Activated CD4-positive, CD25-positive, alpha-beta regulatory T cell treated with anti-CD3 and anti-CD28 coated beads, Interleukin-2, amount 50 U/mL, for 16 hours (primary cell): ENCODE measurements around the gene AMOTL2.

Source experiments
- DNase-seq: peaks from one replicate; pipeline ENCODE4 v3.0.0-alpha.2; 2020; ENCODE audit warnings: low read depth, low spot score

The AMOTL2 gene

DNA sequence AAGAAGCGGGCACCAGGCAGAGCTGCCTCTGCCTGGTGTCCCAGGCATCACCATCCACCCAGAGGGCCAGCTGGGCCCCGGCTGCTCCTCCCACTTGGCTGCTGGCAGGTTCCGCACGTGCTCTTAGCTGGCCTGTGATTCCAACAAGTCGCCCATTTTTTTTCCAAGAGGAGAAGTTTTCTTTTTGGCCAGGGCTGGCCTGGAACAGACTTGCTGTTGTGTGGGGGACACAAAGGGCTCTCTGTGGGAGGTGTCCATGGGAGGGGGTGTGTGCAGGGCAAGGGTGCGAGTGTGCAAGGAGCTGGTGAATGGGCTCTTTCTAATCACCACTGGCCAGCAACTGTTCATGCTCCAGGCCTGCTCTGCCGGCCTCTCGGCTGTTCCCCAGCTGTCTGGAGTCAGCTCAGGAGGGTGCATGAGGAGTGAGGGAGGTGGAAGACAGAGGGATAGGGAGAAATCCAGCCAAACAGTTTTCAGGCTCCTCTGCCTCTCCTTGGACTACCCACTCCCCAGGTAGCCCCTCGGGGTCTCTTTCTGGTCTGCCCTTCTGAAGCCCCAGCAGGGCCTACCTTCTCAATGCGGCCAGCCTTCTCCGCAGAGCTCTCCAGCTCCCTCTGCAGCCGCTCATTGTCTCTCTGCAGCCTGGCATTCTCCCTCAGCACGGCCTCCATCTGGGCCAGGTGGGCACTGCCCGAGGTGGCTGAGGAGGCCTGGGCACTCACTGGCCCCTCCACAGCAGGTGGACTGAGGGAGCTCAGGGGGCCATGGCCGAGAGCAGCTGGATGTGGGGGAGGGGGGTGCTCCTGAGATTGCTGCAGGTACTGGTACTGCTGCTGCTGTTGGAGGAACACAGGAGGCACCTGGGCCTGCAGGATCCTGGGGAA is 7.1 kb downstream of the AMOTL2 start:
- DNase-seq: no peak

DNA sequence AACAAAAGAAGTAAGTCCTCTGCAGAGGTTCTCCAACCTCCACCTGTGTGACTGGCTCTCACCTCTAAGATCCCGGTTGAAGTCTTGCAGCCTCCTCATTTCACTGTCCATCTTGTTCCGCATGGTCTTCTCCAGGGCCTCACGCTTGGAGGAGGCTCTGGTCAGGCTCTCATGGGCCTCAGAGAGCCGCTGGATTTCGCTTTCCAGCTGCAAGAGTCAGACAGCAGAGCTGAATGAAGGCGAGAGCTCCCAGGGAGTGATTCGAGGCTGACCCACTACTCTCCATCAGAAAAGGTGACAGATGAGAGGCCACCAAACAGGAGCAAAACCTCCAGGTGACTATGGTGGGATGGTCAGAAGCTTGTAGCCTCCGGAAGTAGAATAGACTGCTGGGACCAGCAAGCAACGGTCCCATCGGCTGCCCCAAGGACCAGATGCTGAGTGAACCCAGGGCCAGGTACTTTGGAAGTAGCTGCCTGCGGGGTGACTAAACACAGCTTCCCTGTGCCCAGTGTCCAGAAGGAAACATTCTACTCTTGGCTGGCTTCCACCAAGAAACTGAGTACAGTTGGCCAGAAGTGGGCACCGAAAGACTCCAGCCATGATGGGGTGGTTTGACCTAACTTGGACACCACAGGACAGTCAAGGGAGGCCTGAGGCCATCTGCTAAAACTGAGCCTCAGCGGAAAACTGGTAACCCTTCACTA is 7.9 kb downstream of the AMOTL2 start:
- DNase-seq: no peak

DNA sequence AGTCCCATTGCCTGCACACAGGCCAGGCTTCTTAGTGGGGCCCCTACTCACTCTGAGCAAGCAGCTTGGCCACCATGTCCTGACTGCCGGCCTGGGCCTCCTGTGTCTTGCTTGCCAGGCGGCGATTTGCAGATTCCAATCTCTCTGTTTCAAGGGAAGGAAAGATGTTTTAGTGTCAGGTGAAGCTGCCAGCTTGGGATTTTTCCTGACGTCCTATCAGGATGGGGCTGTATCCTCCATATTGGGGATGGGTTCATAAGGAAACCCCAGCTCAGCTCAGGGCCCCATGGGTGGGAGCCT is 8.5 kb downstream of the AMOTL2 start:
- DNase-seq: no peak

DNA sequence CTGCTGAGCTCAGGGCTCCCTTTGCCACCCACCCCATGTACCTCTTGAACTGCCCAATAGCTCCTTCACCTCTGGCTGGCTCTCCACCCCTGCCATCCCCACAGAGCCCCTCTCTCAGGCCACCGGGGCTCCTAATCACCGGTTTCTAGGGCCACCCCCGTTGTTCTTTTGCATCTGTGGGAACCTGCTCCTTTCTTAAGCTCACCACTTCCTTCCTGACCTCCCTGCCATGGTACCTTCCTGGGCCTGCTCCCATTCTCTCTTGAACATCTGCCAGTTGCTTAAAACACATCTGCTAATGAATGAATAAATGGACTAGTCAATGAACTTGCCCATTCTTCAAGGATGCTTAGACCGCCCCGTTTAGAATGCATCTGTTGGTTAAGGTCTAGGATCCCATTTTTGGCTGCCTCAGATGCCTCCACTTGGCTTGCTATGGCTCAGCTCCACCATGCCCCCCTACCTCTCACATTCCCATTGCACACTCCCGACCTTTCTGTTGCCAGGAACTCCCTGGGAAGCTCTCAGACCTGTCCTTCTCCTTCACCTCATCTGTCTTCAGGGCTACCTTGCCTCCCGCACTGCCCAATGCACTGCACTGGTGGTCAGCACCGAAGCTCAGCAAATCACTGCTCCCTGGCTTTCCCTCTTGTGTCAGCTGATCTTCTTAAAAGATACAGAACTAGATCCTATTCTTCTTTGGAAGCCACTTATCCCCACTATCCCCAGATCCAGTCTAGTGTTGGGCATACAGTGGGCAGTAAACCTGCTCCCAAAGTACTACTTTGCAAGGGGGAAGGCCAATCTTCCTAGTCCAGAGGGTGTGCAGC is 9.1 kb downstream of the AMOTL2 start:
- no peak for DNase-seq

DNA sequence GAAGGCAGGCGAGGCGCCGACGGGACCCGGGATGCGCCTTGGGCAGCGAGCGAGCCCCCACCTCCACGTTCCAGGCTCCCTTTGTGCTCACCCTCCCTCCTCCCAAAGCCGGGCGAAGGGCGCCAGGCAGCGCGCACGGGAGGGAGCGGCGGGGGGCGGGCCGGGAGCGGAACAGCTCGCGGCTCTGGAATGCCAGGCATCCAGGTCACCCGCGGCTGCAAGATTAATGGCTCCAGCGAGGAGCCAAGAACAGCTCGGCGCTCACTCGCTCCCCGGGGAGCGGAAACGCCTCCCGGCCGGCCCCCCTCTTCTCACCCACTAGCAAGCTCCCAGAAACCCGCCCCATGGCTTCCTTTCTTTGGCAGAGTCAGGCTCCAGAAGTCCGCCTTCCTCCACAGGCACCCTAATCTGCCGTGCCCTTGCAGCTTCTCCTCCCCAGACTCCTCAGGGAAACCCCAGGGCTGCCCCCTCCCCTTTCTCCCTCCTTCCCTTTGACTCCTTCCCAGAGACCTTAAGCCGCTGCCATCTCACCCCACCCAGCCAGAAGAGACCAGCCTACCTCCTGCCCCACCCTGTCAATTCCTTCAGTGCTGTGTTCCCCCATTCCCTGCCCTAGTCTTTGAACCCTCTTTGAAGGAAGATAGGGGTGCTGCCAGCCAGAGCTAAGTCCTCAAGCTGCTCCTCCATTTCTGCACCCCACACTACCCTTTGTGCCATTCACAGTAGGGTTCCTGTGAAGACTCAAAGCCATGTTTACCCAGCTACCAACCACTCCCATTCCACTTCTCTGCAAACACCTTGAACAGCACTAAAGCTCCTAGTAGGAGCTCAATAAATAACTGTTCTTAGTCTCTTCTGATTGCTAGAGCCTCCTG is 9.9 kb downstream of the AMOTL2 start:
- no peak for DNase-seq

DNA sequence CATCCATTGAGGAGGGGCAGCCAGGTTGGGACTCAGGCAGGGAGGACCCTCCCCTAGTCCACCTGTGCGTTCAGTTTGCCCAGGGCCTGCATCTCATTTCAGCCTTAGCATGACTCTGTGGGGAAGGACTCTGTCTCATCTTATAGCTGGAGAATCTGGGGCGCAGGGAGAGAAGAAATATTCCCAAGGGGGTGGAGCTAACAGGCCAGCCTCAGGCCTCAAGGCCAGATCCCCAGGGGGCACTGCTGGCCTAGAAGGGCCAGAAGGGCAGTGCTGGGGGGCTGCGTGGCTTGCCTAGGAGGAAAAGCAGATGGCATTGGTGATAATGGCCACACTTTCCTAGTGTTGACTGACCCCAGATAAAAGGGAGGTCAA is 10.9 kb downstream of the AMOTL2 start:
- DNase-seq: no peak

DNA sequence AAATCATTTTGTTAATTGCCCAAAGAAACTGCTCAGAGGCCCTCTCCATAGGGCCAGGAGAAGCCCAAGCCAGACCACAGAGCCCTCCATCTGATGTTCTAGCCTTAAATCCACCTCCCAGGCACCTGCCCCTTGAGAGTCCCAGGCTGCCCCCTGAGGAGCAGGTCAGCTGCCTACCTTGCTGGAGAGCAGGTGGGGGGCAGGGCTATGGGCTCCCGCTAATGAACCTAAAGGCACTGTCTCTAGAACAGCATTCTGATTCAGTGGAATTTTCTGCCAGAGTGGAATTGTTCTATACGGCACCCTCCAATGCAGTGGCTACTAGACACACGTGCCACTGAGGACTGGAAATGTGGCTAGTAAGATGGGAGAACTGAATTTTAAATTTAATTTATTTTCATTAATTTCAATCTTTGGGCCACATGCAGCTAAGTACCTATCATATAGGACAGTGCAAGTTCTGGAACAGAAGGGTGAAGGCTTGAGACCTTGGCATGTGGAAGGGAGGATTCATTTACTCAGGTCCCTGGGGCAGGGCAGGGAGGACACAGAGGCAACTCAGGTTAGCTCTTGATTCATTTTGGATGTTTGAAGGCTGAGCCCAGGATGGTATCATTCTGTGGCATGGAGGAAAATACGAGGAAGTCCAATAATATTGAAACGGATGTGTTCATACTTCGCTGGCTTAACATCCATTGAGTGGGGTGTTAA is 11.4 kb downstream of the AMOTL2 start:
- no peak for DNase-seq

DNA sequence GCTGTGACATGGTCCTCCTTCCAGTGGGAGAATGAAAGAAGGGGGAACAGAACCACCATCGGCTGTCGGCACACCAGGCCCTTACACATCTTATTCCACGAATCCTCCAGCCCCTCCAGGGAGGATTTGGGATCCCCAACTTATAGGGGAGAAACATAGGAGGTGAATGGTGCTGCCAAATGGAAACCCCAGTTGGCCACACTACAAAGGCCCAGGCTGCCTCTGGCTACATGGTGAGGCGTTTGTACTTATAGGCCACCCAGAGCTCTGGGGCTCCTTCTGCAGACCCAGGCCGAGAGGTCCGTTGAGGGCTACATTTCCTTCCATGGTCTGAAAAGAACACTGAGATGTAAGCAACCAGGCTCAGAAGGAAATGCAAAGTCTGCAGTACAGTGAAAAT is 12.0 kb downstream of the AMOTL2 start:
- DNase-seq: no peak

DNA sequence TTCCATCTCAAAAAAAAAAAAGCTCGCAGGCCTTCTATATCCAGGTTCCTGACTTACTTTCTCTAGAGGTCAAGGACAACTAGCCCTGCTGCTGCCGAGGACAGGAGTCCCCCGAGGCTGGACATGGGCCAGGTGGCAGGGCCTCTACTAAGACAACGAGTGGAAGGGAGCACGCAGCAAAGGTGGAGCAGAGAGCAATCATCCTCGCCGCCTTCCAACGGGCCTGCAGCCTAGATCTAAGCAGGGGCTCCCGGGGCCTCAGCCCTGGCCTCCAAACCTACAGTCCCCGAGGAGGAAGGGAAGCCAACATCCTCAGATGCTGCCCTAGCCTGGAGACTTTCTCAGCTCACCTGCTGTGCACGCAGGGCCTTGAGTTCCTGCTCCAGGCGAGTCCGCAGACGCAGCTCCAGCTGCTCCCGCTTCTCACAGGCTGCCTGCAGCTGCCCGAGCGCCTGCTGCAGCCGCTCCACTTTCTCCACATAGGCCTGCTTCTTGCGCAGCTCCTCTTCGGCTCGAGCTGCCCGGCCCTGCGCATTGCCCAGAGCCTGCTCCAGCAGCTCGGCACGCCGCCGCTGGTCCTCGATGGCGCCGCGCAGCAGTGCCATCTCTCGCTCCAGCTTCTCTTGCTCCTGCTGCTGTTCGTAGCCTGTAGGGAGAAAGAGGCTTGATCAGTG is 12.9 kb downstream of the AMOTL2 start:
- no peak for DNase-seq

DNA sequence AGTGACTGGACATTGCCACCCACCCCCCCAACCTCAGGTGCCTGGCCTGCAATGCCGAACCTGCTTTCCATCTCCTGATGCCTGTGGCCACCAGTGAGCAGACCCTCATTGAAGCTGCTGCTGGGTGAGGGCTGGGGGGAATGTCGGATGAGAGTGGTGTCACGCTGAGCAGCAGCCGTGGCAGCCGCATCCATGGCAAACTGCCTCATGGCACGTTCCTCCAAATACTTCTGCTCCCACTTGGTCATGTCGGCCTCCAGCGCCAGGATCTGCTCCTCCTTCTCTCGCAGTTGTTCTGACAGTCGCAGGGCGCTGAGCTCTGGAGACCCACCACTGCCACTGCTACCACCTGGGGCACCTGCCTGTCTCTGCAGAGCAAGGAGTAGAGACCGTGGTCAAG is 14.2 kb downstream of the AMOTL2 start:
- no peak for DNase-seq

DNA sequence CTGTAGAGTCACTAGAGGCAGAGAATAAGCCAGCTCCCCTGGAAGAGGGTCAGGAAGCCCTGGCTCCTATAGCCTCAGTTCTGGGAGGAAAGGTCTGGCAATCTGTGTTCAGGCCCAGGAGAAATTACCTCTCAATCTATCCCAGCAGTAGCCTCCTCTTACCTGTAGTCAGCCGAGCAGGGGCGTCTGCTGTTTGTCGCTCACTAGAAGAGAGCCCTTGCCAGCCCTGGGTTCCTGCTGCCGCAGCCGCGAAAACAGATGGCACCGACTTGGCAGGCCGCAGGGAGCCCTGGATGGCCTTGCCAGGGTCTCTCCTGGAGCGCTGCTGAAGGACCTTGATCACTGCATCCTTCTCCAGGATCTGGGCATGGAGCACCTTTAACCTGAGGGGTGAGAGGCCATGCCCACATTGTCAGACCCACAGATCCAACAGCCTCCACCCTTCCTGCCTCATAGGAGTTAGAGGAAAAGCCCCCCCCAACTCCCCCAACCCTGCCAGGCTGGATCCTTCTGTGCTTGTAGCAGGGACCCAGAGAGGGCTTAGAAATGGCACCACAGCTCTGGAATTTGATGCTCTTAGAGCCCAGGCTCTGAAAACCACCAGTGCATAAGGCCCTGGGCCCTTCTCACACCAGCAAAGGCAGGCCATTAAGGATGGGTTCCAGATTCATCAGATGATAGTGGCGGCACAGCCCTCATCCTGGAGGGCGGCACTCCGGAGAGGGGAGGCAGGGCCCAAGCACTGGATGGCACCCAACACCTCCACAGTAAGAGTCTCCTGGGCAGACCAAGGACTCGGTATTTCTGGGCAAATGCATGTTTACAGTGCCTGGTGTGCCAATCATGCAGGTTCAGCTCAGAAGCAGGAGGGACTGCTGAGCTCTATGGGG is 14.9 kb downstream of the AMOTL2 start:
- no peak for DNase-seq

DNA sequence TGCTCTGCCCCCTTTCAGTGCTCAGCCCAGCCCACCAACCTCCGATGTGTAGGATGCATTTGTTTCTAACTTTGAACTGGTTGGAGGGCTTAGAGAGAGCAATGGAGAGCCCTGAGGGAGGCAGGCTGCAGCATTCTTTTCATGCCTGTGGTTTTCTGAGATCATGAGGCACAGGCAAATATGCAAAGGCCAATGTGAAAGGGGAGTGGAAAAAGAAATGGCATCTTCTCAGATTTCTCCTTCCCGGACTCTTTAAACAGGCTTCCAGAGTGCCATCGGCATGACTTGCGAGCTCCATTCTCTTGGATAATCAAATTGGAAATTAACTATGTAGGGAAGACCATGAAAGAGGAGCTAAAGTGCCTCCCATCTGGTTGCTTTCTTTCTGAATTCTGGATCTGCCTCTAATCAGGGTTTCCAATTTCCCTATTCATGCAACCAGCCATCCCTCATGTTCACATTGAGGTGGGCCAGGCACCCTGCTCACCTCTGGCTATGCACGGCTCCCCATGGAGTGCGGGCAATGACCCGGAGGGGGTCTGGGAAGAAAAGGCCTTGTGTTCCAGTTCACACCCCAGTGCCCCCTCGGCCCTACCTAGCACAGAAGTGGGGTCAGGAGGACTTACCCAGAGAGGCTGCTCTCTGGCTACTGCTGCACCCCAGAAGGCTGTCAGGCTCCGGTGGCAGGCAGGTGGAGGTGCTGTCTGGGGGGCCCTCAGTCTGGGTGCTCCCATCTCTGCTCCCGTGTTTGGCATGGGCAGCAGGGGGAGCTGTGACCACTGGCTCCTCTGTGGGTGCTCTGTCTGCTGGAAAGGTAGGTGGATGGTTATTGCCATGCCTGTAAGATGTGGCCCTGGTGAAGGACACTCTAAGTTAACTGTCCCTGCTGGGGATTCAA is 16.1 kb downstream of the AMOTL2 start:
- DNase-seq: no peak

DNA sequence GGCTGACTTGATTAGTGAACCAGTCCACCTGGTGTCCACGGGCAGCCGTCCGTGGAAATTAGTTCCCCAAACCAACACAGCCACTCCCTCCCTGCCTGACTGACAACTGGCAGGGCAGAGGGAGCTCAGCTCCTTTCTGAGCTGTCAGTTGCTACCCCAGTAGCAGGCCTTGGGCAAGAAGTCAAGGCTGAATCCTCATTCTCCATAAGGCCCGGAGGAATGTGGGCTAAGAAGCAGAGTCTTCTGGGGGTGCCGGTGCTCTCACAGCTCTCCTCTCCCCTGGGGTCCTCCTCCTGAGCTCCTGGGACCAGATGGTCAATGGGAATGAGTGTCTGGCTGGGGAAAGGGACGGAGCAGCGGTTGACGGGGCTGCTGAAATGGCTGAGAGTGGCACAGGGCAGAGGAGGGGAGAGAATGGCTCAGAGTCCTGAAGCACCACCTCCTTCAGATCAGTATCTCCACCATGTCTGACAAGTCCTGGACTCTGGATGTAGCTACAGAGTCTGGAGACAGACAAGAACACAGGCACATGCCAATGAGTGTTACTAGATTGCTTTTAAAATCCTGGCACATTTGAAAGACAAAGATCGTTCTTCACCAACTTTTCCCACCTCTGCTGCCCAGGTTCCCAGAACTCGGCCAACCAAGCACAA is 16.9 kb downstream of the AMOTL2 start:
- DNase-seq: no peak

DNA sequence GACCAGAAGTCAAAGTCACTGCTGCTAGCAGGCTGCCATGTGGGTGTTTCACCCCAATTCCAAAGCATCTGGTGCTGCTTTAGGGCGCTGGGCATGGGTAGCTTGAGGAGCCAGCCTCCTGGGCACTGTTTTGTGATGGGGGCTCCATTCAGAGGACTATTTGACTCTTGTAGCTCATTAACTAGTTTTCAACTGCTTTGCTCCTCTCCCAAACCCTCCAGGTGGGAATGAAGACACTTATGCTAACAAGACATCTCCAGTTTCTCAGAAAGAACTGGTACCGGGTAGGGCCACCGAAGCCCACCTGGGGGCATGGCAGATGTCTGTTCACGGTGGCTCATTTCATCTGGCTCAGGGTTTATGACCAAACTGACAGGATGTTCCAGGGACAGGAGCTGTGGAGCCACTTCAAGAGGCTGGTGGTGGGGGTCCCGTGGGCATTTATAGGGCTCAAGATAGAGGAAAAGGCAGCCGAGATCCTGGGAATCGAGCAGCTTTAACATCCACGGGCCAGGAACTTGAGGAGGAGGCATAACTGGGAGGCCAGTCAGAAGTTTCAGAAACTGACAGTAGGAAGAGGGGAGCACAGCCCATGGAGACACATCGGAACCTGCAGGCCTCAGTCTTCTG is 17.7 kb downstream of the AMOTL2 start:
- DNase-seq: no peak

DNA sequence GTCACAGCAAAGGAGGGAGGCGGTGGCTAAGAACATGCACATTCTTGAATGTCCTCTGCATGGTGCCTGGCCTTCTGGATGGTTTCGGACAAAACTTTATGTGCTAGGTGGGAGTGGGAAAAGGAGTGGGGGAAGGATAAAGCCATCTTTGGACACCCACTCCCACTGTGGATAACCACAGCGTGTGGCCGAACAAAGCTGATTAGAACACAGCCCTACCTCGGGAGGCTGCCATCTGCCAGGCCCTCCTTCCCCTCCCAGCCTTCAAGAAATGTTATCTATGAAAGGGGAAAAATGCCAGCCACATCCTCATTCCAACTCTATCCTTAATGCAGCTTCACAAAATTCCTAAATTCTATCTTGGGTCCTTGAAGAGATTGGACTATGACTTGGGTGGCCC is 18.8 kb downstream of the AMOTL2 start:
- no peak for DNase-seq

DNA sequence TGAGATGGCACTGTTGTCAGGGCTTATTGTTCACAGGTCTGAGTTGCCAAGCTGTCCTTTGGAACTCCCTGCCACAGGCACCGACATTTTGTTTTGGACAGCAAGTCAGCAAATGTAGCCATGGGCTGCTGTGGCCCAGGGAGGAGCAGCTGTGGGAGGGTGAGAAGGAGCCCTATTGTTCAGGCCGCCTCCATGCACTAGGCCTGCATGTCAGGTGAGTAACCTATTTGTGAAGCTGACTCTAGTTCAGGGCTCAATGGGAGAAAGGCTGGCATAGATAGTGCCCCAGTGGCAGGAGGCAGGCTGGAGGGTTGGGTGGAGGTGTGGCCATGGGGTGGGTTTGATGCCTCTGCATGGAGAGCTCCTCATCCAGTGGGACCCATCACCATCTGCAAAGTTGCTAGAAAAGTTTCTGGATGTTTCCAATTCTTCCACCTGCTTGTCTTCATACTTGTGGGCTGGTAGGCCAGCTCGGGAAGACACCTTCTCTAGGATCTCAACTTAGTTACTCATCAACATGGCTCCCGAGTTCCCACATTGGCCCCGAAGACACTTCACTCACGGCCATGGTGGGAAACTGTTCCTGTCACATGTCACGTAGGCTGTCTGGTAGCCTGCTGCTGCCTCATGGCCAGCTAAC is 19.5 kb downstream of the AMOTL2 start:
- DNase-seq: no peak
